Fibroblast of villous mesenchyme (primary cell): ENCODE measurements around the gene UTF1. TPM values are rescaled to one million over a fixed set of nuclear protein-coding genes. Genes with fewer than 3 reads are reported as not detected.

Experiments used
- DNase-seq: peaks from one replicate; pipeline ENCODE4 v3.0.0-alpha.2; 2010; ENCODE audit warnings: low read depth
- H3K4me3 ChIP-seq: 2 replicates; pipeline ENCODE4 v1.5.1; 2011; ENCODE audit warnings: low read depth, mild to moderate bottlenecking, low read length
- total RNA-seq: library from RNA; depleted of rRNA; stranded (reverse); fragments of >200 nt; gene quantifications from 2 replicates; pipeline ENCODE4 v1.2.3, GENCODE V29; 2012
- TF ChIP-seq, protein P1 (sequence below): IDR thresholded peaks from 2 replicates; pipeline ENCODE4 v1.5.1; 2012; ENCODE audit warnings: low read depth, mild to moderate bottlenecking, low read length; ENCODE audit not compliant: insufficient read depth

UTF1 gene
- total RNA-seq, 1 donor: not detected

DNA sequence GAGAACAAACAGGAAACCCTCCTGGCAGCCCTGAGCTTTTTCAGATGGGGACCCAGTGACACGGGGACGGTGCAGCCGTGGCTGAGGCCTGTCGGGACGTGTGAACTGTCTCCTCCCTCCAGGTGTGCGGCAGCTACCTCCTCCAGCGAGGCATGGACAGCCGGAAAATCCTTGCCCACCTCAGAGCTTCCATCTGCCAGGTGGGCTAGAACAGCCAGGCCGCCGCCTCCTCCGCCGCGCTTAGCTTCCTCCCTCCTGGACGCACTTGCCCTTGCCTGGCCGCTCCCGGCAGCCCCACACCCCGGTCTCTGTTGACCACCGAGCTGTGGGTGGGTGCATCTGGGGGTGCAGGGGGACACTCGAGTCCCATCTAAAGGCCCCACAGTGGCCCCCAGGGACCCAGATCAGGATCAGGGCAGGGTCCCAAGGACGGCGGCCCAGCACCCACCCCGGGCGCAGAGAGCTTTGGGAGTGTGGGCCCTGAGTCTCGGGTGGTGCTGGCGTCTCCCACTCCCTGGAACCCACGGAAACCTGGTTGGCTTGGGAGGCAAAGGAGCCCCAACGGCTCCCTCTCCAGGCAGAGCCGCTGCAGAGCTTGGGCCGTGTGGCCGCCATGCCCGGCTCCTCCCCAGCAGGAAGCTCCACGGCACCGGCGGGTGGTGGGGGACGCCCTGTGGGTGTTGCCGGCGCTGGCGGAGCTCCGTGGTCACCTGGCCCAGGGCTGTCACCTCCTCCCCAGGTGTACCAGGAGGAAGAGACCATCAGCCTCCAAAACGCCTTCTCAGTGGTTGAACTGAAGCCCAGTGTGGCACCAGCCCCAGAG is 32.9 kb upstream of the UTF1 start:
- TF ChIP-seq, protein P1, sequence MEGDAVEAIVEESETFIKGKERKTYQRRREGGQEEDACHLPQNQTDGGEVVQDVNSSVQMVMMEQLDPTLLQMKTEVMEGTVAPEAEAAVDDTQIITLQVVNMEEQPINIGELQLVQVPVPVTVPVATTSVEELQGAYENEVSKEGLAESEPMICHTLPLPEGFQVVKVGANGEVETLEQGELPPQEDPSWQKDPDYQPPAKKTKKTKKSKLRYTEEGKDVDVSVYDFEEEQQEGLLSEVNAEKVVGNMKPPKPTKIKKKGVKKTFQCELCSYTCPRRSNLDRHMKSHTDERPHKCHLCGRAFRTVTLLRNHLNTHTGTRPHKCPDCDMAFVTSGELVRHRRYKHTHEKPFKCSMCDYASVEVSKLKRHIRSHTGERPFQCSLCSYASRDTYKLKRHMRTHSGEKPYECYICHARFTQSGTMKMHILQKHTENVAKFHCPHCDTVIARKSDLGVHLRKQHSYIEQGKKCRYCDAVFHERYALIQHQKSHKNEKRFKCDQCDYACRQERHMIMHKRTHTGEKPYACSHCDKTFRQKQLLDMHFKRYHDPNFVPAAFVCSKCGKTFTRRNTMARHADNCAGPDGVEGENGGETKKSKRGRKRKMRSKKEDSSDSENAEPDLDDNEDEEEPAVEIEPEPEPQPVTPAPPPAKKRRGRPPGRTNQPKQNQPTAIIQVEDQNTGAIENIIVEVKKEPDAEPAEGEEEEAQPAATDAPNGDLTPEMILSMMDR: no peak
- no peak for DNase-seq
- H3K4me3 ChIP-seq: no peak overlapping the region

DNA sequence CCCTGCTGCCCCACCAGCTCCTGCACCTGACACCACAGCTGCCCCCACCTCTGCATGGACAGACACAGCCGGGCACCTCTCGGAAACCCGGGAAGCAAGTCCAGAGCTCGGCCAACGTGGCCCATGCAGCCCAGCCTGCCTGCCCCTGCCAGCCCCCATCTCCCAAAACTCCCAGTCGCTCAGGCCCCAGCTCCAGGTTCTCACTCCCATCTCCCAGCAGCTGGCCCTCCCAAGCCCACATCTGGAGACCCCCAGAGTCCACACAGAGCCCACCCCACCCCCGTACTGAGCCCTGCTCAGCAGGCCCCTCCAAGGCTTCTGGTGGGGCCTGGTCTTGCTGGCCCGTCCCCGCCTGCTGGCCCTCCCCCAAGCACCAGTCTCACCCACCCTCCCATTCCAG is 32.2 kb upstream of the UTF1 start:
- TF ChIP-seq, protein P1: no peak
- no peak overlapping the region for H3K4me3 ChIP-seq
- no peak for DNase-seq

DNA sequence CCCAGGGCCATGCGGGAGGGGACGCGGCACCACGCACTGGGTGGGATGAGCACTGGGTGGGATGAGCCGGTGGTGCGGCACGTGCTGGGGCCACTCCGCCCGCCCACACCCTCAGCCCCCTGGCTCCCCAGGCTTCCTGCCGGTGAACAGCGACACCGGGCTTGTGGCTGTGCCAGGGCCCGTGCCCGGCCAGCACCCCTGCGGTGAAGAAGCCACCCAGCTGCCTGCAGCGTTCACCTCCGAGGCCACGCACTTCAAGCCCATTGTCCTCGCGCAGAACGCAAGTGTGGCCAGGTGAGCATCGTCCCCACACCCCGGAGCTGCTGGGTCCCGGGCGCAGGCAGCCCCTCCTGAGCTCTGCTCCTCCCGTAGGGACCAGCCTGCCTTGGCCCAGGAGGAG is 31.8 kb upstream of the UTF1 start:
- TF ChIP-seq, protein P1: no peak
- no peak overlapping the region for H3K4me3 ChIP-seq
- DNase-seq: no peak

DNA sequence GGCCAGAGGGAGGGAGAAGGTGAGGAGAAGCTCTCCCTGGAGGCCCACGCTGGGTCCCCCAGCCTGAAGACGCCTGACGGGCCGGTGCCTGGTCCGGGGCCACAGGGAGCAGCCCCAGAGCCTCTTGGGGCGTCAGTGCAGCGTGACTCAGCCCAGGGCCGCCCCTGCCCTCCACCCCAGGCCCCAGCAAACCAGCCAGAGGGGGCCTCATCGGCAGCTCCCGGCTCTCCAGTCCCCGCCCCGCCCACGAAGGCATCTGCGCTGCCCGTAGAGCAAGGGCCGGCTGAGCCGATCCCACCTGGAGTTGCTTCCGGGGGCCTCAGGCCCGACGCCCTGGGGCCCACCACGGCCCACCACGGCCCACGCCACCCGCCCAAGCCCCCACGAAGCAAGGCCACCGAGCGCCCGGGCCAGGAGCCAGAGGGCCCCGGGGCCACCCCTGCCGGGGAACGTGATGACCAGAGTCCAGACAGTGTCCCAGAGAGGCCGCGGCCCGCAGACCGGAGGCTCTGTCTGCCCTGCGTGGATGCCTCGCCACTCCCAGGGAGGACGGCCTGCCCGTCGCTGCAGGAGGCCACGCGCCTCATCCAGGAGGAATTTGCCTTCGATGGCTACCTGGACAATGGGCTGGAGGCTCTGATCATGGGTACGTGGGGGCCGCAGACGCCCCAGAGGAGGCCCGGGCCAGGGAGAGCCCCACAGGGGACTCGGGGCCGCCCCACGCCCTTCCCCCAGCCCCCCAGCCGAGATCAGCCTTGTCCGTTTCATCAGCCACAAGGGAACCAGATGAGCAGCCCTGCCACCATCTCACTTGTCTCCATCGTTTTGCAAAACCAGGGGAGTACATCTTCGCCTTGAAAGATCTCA is 31.2 kb upstream of the UTF1 start:
- TF ChIP-seq, protein P1: no peak

DNA sequence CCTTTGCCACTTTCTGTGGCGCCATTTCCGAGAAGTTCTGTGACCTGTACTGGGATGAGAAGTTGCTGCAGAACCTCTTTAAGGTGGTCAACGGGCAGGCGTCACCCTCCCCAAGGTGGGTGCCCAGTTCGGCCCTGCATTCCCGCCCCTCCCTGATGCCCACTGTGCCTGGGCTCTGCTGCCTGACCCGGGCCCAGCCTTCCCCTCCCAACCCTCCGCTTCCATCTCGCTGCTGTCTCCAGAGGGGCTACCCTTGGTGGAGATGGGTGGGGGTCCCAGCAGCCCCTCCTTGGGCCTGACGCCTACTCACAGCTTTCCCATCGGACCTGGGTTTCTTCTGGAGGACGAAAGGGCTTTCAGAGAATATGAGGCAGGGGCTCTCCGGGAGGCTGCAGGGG is 30.5 kb upstream of the UTF1 start:
- no peak overlapping the region for H3K4me3 ChIP-seq
- DNase-seq: no peak
- TF ChIP-seq, protein P1: no peak

More for the DNA sequence above, 31.2 kb upstream of the UTF1 start:
- no peak for DNase-seq
- no peak overlapping the region for H3K4me3 ChIP-seq

DNA sequence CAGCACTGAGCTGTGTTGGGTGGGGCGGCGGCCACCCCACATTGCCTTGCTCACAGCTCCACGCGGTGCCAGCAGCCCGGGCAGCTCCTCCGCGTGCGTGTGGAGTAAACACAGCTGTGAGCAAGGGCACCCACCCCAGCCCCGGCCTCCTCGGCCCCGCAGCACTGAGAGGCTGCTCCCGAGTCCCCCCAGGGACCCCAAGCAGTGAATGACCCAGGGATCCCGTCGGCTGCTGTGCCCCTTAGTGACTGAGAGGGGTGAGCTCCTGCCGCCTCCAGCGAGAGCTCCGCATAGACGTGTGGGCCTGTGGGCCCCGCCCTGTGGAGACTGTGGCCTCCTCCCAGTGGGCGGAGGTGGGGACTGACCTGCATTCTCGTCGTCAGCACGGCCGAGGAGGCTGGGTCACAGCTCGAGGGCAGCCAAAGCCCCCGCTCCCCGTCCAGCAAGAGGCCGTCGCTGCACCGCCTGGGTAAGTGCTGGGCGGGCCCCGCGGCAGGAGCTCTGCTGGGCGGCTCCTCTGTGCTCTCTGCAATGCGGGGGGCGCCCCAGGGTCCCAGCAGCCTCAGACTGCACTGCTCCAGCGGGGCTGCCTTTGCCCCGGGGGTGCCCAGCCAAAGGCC is 29.9 kb upstream of the UTF1 start:
- DNase-seq: no peak
- H3K4me3 ChIP-seq: no peak overlapping the region
- TF ChIP-seq, protein P1: no peak
